Gastroesophageal sphincter (tissue), 4 donors: ENCODE measurements around the gene ACTR1A. TPM values are rescaled to one million over a fixed set of nuclear protein-coding genes. Genes with fewer than 3 reads are reported as not detected.
A peak's percentile ranks its signal among the peaks of the same experiment; 100 is the strongest.

Experiments used
- ATAC-seq: fragments of 150-250 bp; one replicate; pipeline ENCODE4 v1.9.1; 2016; ENCODE audit warnings: mild to moderate bottlenecking, moderate library complexity
- H3K27ac ChIP-seq, 4 donors: fragments of 200-600 bp; sonication (generic) in 3 of 4; 1 replicate in 3 of 4; 2 replicates in 1 of 4; pipeline ENCODE4 v1.5.1; 2016 to 2019
- H3K27me3 ChIP-seq: fragments of 200-600 bp; sonication (generic); one replicate; pipeline ENCODE4 v1.5.1; 2019
- H3K36me3 ChIP-seq, 2 donors: fragments of 200-600 bp; sonication (generic); one replicate each; pipeline ENCODE4 v1.5.1; 2019; ENCODE audit warnings: control low read depth in 1 of 2
- H3K4me1 ChIP-seq, 3 donors: fragments of 200-600 bp; sonication (generic); 1 replicate in 2 of 3; 2 replicates in 1 of 3; pipeline ENCODE4 v1.5.1; 2016 to 2019; ENCODE audit warnings: control low read depth in 2 of 3
- H3K4me3 ChIP-seq, 2 donors: fragments of 200-600 bp; sonication (generic); one replicate each; pipeline ENCODE4 v1.5.1; 2019; ENCODE audit warnings: mild to moderate bottlenecking in 1 of 2, moderate library complexity in 1 of 2
- H3K9me3 ChIP-seq, 3 donors: fragments of 200-600 bp; sonication (generic); one replicate each; pipeline ENCODE4 v1.5.1; 2017 to 2019; ENCODE audit warnings: control low read depth in 2 of 3
- CTCF ChIP-seq, 4 experiments: fragments of 200-600 bp in 2 of 4; fragments of 450-650 bp in 2 of 4; sonication (generic) in 1 of 4; IDR thresholded peaks; one replicate each; pipeline ENCODE4 v1.5.1; 2017 to 2019; ENCODE audit warnings: antibody characterized with exemption in 4 of 4, mild to moderate bottlenecking in 2 of 4, moderate library complexity in 2 of 4
- EP300 ChIP-seq: sonication (generic); formaldehyde crosslinking; IDR thresholded peaks from one replicate; pipeline ENCODE4 v1.6.1; 2017; ENCODE audit warnings: antibody characterized with exemption, mild to moderate bottlenecking
- POLR2A ChIP-seq, 2 donors: fragments of 450-650 bp; IDR thresholded peaks; one replicate each; pipeline ENCODE4 v1.6.1; 2017; ENCODE audit warnings: antibody characterized with exemption in 2 of 2, mild to moderate bottlenecking in 2 of 2, moderate library complexity in 1 of 2
- POLR2AphosphoS5 ChIP-seq: sonication (generic); formaldehyde crosslinking; IDR thresholded peaks from one replicate; pipeline ENCODE4 v1.6.1; 2017; ENCODE audit warnings: antibody characterized with exemption
- WGBS, 2 donors: methylation state at CpG; one replicate each; pipeline ENCODE4 v1.1.5; 2018; ENCODE audit warnings: low coverage in 1 of 2; 5-methylcytosine and 5-hydroxymethylcytosine counted together
- total RNA-seq, 4 donors: library from RNA; depleted of rRNA; stranded (reverse); fragments of >200 nt; gene quantifications; one replicate each; pipeline ENCODE4 v1.1.0, GENCODE V29; 2016

ACTR1A gene
- total RNA-seq, 4 donors from 2014 or later: 157 to 221 (median 179) TPM

GRCh38 chr10:102468683-102469082 is 33.8 kb downstream of the ACTR1A start:
- Histone ChIP-seq H3K9me3 (no peaks in the 10 kb centered on the region), H3K4me3 (no peak overlapping the region), H3K27ac (no peak overlapping the region), H3K4me1 (peaks cover 0 to 10% (median 0%) of the 10 kb centered on the region in 3 donors), H3K27me3 (no peaks in the 10 kb centered on the region), H3K36me3 (peaks cover 0 to 24% of the 10 kb centered on the region in 2 donors)
- TF ChIP-seq POLR2A (IDR thresholded peaks at IDR 0.05) (no peak), EP300 (no peak), POLR2AphosphoS5 (no peak), CTCF (IDR thresholded peaks at IDR 0.05) (no peak)
- WGBS, 2 donors: 37 to 69% methylated on average over 5 to 7 of the region's 9 CpGs
- peak; percentile 16 for ATAC-seq

DNA sequence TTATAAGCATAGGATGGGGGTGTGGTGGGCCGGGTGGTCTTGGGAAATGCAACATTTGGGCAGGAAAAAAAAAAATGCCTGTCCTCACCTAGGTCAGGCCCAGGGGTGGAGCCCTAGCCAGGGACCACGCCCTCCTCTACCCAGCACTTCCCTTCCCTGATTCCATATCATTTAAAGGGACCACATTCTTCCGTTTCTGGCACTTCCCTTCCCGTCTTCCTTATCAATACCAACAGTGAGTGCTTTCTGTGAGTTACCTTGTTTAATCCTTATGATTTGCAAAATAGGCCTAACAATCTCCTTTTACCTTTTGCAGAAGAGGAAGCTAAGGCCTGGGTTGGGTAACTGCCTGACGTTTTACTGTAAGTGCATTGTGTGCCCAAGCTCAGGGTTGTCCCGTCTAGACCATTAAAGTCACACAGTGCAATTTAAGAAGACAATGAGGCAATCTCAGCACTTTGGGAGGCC is 34.5 kb downstream of the ACTR1A start:
- TF ChIP-seq EP300: no peak
- Histone ChIP-seq H3K4me1 (peaks cover 0 to 10% (median 0%) of the 10 kb centered on the region in 3 donors), H3K9me3 (no peaks in the 10 kb centered on the region), H3K4me3 (no peak overlapping the region), H3K36me3 (peaks cover 0 to 24% of the 10 kb centered on the region in 2 donors), H3K27ac (no peak overlapping the region), H3K27me3 (no peaks in the 10 kb centered on the region)
- no peak for ATAC-seq
- WGBS, 2 donors: 37 to 70% methylated on average over 3 to 5 of the region's 6 CpGs

GRCh38 chr10:102467318-102467717 is 35.2 kb downstream of the ACTR1A start:
- Histone ChIP-seq H3K27ac (no peak overlapping the region), H3K36me3 (peaks cover 0 to 23% of the 10 kb centered on the region in 2 donors), H3K9me3 (no peaks in the 10 kb centered on the region), H3K4me1 (peaks cover 0 to 16% (median 4%) of the 10 kb centered on the region in 3 donors), H3K27me3 (no peaks in the 10 kb centered on the region), H3K4me3 (no peak overlapping the region)
- ATAC-seq: no peak
- no peak for TF ChIP-seq POLR2A (IDR thresholded peaks at IDR 0.05)
- no peak for TF ChIP-seq EP300
- no peak for TF ChIP-seq POLR2AphosphoS5
- no peak for TF ChIP-seq CTCF (IDR thresholded peaks at IDR 0.05)
- 65 to 82% methylated on average over 3 to 6 of the region's 6 CpGs for WGBS, 2 donors

GRCh38 chr10:102465466-102465865 is 37.0 kb downstream of the ACTR1A start:
- no peak overlapping the region for H3K4me3 ChIP-seq
- ATAC-seq: no peak
- peaks cover 0 to 9% of the 10 kb centered on the region in 2 donors for H3K36me3 ChIP-seq
- no peak overlapping the region for H3K27ac ChIP-seq
- no peak for TF ChIP-seq EP300
- no peak for TF ChIP-seq POLR2AphosphoS5
- no peak for TF ChIP-seq CTCF (IDR thresholded peaks at IDR 0.05)
- TF ChIP-seq POLR2A (IDR thresholded peaks at IDR 0.05): no peak
- 8 to 33% methylated on average over 1 of the region's 3 CpGs for WGBS, 2 donors
- no peaks in the 10 kb centered on the region for H3K27me3 ChIP-seq
- no peaks in the 10 kb centered on the region for H3K9me3 ChIP-seq
- H3K4me1 ChIP-seq: peaks cover 0 to 34% (median 12%) of the 10 kb centered on the region in 3 donors

- no peak for ATAC-seq
- WGBS, 2 donors: 100% methylated on average over 2 to 4 of the region's 10 CpGs
- Histone ChIP-seq H3K36me3 (peaks cover 0 to 2% of the 10 kb centered on the region in 2 donors), H3K27ac (no peak overlapping the region), H3K4me3 (no peak overlapping the region), H3K27me3 (no peaks in the 10 kb centered on the region), H3K4me1 (peaks cover 0 to 33% (median 12%) of the 10 kb centered on the region in 3 donors), H3K9me3 (no peaks in the 10 kb centered on the region)
- TF ChIP-seq CTCF (IDR thresholded peaks at IDR 0.05) (no peak), POLR2AphosphoS5 (no peak), EP300 (no peak), POLR2A (IDR thresholded peaks at IDR 0.05) (no peak)
These were observed 38.5 kb downstream of the ACTR1A start for GRCh38 chr10:102463983-102464382.
